ENCODE data around the gene HNF1B.

Gene HNF1B

DNA sequence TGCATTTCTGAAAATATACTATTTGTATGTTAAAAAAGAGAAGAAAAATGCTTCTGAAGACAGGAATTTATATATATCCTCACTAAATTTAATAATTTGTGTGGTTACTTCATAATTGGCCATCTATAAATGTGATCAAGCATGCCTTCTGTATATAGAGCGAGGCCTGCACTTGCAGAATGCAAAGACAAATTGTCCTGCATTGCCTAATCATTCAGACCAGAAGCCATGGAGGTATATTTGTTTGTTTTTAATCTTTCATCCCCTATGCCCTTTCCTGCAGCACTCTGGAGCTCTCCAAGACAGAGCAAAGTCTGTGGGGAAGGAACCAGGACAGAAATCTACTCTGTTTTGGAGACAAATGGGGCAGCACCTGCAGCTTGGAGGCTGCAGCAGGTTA is 77.8 kb downstream of the HNF1B start:
- no peak for ATAC-seq
- TF ChIP-seq ZC3H10 (CRISPR knock-in tag; IDR thresholded peaks at IDR 0.05) (no peak), OSR1 (CRISPR knock-in tag; IDR thresholded peaks at IDR 0.05) (no peak), ZFP3 (CRISPR knock-in tag; IDR thresholded peaks at IDR 0.05) (no peak)

- TF ChIP-seq SNAI2 (CRISPR knock-in tag; IDR thresholded peaks at IDR 0.05) (no peak), ZFP3 (CRISPR knock-in tag; IDR thresholded peaks at IDR 0.05) (no peak)
- ATAC-seq, result no peak
Observed at GRCh38 chr17:37664214-37664613, 80.6 kb downstream of the HNF1B start.

DNA sequence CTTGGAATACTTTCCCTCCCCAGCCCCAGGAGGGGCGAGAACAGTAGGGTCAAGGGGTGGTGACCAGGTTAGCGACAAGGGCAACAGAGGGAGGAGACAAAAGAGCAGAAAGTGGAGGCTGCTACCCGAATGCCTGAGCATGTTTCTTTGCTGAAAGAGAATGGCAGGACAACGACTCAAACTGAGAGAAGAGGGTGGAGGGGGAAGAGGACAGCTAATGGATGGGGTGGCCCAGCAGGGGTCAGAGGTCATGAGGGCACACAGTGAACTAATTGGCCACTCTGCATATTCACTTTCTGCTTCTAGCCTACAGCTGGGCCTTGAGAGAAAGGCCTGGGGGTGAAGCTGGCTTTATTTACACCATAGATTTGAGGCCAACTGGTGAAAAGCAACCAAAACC is 82.5 kb downstream of the HNF1B start:
- no peak for ATAC-seq
- TF ChIP-seq TOX (CRISPR knock-in tag; IDR thresholded peaks at IDR 0.05; ENCODE audit: borderline replicate concordance), result no peak
- no peak for TF ChIP-seq ZNF70 (CRISPR knock-in tag; IDR thresholded peaks at IDR 0.05)
- TF ChIP-seq, protein P1, sequence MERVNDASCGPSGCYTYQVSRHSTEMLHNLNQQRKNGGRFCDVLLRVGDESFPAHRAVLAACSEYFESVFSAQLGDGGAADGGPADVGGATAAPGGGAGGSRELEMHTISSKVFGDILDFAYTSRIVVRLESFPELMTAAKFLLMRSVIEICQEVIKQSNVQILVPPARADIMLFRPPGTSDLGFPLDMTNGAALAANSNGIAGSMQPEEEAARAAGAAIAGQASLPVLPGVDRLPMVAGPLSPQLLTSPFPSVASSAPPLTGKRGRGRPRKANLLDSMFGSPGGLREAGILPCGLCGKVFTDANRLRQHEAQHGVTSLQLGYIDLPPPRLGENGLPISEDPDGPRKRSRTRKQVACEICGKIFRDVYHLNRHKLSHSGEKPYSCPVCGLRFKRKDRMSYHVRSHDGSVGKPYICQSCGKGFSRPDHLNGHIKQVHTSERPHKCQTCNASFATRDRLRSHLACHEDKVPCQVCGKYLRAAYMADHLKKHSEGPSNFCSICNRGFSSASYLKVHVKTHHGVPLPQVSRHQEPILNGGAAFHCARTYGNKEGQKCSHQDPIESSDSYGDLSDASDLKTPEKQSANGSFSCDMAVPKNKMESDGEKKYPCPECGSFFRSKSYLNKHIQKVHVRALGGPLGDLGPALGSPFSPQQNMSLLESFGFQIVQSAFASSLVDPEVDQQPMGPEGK (CRISPR knock-in tag; IDR thresholded peaks at IDR 0.05; ENCODE audit: borderline replicate concordance), result no peak
- no peak for TF ChIP-seq PPARA (CRISPR knock-in tag; IDR thresholded peaks at IDR 0.05; ENCODE audit: borderline replicate concordance)
- no peak for TF ChIP-seq RARB (CRISPR knock-in tag; IDR thresholded peaks at IDR 0.05)
- no peak for TF ChIP-seq SNAI2 (CRISPR knock-in tag; IDR thresholded peaks at IDR 0.05)
- TF ChIP-seq ISL1 (CRISPR knock-in tag; IDR thresholded peaks at IDR 0.05), result no peak
- TF ChIP-seq ZC3H10 (CRISPR knock-in tag; IDR thresholded peaks at IDR 0.05), result no peak
- TF ChIP-seq, protein P2, sequence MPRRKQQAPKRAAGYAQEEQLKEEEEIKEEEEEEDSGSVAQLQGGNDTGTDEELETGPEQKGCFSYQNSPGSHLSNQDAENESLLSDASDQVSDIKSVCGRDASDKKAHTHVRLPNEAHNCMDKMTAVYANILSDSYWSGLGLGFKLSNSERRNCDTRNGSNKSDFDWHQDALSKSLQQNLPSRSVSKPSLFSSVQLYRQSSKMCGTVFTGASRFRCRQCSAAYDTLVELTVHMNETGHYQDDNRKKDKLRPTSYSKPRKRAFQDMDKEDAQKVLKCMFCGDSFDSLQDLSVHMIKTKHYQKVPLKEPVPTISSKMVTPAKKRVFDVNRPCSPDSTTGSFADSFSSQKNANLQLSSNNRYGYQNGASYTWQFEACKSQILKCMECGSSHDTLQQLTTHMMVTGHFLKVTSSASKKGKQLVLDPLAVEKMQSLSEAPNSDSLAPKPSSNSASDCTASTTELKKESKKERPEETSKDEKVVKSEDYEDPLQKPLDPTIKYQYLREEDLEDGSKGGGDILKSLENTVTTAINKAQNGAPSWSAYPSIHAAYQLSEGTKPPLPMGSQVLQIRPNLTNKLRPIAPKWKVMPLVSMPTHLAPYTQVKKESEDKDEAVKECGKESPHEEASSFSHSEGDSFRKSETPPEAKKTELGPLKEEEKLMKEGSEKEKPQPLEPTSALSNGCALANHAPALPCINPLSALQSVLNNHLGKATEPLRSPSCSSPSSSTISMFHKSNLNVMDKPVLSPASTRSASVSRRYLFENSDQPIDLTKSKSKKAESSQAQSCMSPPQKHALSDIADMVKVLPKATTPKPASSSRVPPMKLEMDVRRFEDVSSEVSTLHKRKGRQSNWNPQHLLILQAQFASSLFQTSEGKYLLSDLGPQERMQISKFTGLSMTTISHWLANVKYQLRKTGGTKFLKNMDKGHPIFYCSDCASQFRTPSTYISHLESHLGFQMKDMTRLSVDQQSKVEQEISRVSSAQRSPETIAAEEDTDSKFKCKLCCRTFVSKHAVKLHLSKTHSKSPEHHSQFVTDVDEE (CRISPR knock-in tag; IDR thresholded peaks at IDR 0.05), result no peak
- no peak for TF ChIP-seq ZNF8 (CRISPR knock-in tag; IDR thresholded peaks at IDR 0.05)
- TF ChIP-seq ZFP30 (CRISPR knock-in tag; IDR thresholded peaks at IDR 0.05), result no peak
- no peak for TF ChIP-seq ZFP3 (CRISPR knock-in tag; IDR thresholded peaks at IDR 0.05)
- no peak for TF ChIP-seq GLIS3 (CRISPR knock-in tag; IDR thresholded peaks at IDR 0.05)

DNA sequence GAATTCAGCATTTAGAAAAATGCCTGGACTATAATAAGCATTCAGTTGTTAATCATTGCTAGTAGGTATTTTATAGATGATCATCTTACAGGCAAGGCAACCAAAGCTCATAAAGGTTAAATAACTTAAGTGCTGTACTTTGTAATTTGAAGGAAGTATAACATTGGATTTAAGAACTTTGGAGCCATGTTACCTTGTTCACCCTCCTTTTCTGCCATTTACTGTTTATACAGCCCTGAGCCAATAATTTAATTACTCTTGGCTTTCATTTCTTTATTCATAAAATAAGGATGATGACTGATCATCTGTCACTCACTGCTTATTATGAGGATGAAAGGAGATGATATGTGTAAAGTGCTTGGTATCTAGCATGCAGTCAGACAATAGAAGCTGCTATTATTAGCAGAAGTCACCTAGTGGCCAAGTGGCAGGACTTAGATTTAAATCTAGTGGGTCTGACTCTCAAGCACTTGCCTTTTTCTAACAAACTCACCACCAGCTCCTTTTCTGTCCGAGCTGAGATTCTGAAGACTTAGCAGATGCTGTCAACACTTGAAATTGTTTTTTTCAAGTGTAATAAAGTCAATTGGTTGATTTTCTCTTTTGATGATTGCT is 83.4 kb downstream of the HNF1B start:
- no peak for ATAC-seq

More for the DNA sequence above, 83.4 kb downstream of the HNF1B start:
- no peak for TF ChIP-seq CSDC2 (CRISPR knock-in tag; IDR thresholded peaks at IDR 0.05)
- TF ChIP-seq ARNTL (CRISPR knock-in tag; IDR thresholded peaks at IDR 0.05; ENCODE audit: borderline replicate concordance, low read depth), result no peak
- no peak for TF ChIP-seq TCF4 (CRISPR knock-in tag; IDR thresholded peaks at IDR 0.05; ENCODE audit: borderline replicate concordance)
- no peak for TF ChIP-seq ZNF8 (CRISPR knock-in tag; IDR thresholded peaks at IDR 0.05)
- TF ChIP-seq CREB5 (CRISPR knock-in tag; IDR thresholded peaks at IDR 0.05; ENCODE audit: low read depth), result no peak
- no peak for TF ChIP-seq ZNF70 (CRISPR knock-in tag; IDR thresholded peaks at IDR 0.05)
- TF ChIP-seq ZNF565 (CRISPR knock-in tag; conservative IDR thresholded peaks at IDR 0.05; ENCODE audit: low read depth), result no peak
- no peak for TF ChIP-seq ZFP30 (CRISPR knock-in tag; IDR thresholded peaks at IDR 0.05)
- no peak for TF ChIP-seq GLIS3 (CRISPR knock-in tag; IDR thresholded peaks at IDR 0.05)
- no peak for TF ChIP-seq ZC3H10 (CRISPR knock-in tag; IDR thresholded peaks at IDR 0.05)
- TF ChIP-seq ISL1 (CRISPR knock-in tag; IDR thresholded peaks at IDR 0.05), result no peak
- TF ChIP-seq, protein P1 (CRISPR knock-in tag; IDR thresholded peaks at IDR 0.05; ENCODE audit: borderline replicate concordance), result no peak

Measured in SK-N-SH treated with all-trans-retinoic acid at 6 μM for 48 hours (cell line).